HCT116 (cell line): ENCODE results near the gene DCLK3. TPM values are rescaled to one million over a fixed set of nuclear protein-coding genes. Genes with fewer than 3 reads are reported as not detected.

Source experiments
- ATAC-seq: fragments of 200-7000 bp; cut with Tn5 transposase; 2 replicates; pipeline ENCODE4 v1.9.1; 2020; ENCODE audit warnings: mild to moderate bottlenecking, moderate library complexity
- BruUV-seq: library from RNA; stranded (reverse); fragments of 400-500 nt; replicated peaks from 2 replicates; lab custom pipeline; 2021; lab: Mats Ljungman, UMichigan
- CTCF ChIA-PET: fragments of 300-600 bp; sonication (Branson Sonifier 250); formaldehyde crosslinking; loops from one replicate; lab custom pipeline; 2021; ENCODE audit warnings: antibody characterized with exemption; lab: Charles Lee
- POLR2A ChIA-PET: fragments of 300-600, 350-600 bp; sonication (Branson Sonifier 250); formaldehyde crosslinking; loops from one replicate; lab custom pipeline; 2021; ENCODE audit warnings: antibody characterized with exemption; lab: Charles Lee
- RAD21 ChIA-PET, 2 experiments: fragments of 300-600 bp; sonication (Branson Sonifier 250); formaldehyde crosslinking; loops; one replicate each; lab custom pipeline; 2023; ENCODE audit warnings: low total read pairs in 2 of 2; ENCODE audit not compliant: uncharacterized antibody in 2 of 2, unreplicated experiment in 2 of 2, low non-redundant PET in 1 of 2; lab: Charles Lee
- DNase-seq: peaks from one replicate; pipeline ENCODE4 v3.0.0-alpha.2; 2010; ENCODE audit warnings: low read depth, low spot score
- H2AFZ ChIP-seq: fragments of 200-600 bp; shearing (Covaris generic), sonication (generic); 2 replicates; pipeline ENCODE4 v1.6.1; 2017; ENCODE audit warnings: low read depth, mixed run types, mixed read lengths, antibody characterized with exemption, low read length; ENCODE audit not compliant: poor library complexity, severe bottlenecking
- H3K27ac ChIP-seq: 2 replicates; pipeline ENCODE4 v1.5.1; 2012; ENCODE audit warnings: low read depth, low read length
- H3K27me3 ChIP-seq: fragments of 200-600 bp; sonication (generic); 2 replicates; pipeline ENCODE4 v1.6.1; 2016; ENCODE audit warnings: mixed run types, low read length, mixed read lengths; ENCODE audit not compliant: insufficient read depth
- H3K36me3 ChIP-seq, 2 experiments: fragments of 200-500 bp in 1 of 2; fragments of 200-600 bp in 1 of 2; sonication (Bioruptor generic) in 1 of 2; sonication (generic) in 1 of 2; 2 replicates each; pipeline versions ENCODE4 v1.5.1 to v1.6.1; 2014 to 2016; ENCODE audit warnings: low read length in 2 of 2, inconsistent platforms in 1 of 2, mixed read lengths in 1 of 2, mixed run types in 1 of 2; ENCODE audit not compliant: insufficient read depth in 2 of 2, control insufficient read depth in 1 of 2
- H3K4me1 ChIP-seq, 2 experiments: fragments of 200-600 bp in 1 of 2; sonication (generic) in 1 of 2; 2 replicates each; pipeline versions ENCODE4 v1.5.1 to v1.6.1; 2012 to 2017; ENCODE audit warnings: low read length in 2 of 2, inconsistent platforms in 1 of 2, mild to moderate bottlenecking in 1 of 2, mixed read lengths in 1 of 2, mixed run types in 1 of 2, moderate library complexity in 1 of 2; ENCODE audit not compliant: insufficient read depth in 2 of 2, control insufficient read depth in 1 of 2
- H3K4me2 ChIP-seq: fragments of 200-600 bp; sonication (generic); 2 replicates; pipeline ENCODE4 v1.6.1; 2017; ENCODE audit warnings: mixed run types, low read length, mixed read lengths
- H3K4me3 ChIP-seq, 2 experiments: fragments of 200-600 bp in 1 of 2; sonication (generic) in 1 of 2; replicated peaks in 1 of 2; 2 replicates each; pipeline ENCODE4 v1.5.1; 2011 to 2016; ENCODE audit warnings: low read length in 2 of 2, control low read depth in 1 of 2, low read depth in 1 of 2, mild to moderate bottlenecking in 1 of 2, mixed read lengths in 1 of 2, mixed run types in 1 of 2
- H3K79me2 ChIP-seq: fragments of 200-600 bp; sonication (generic); 2 replicates; pipeline ENCODE4 v1.6.1; 2017; ENCODE audit warnings: mild to moderate bottlenecking, mixed run types, low read length, moderate library complexity, mixed read lengths; ENCODE audit not compliant: insufficient read depth
- H3K9ac ChIP-seq: fragments of 200-600 bp; sonication (generic); 2 replicates; pipeline ENCODE4 v1.6.1; 2016; ENCODE audit warnings: low read length, mixed read lengths
- H3K9me2 ChIP-seq: fragments of 200-600 bp; sonication (generic), shearing (Covaris generic); 2 replicates; pipeline ENCODE4 v1.6.1; 2017; ENCODE audit warnings: mixed run types, mild to moderate bottlenecking, moderate library complexity; ENCODE audit not compliant: insufficient read depth
- H3K9me3 ChIP-seq, 2 experiments: fragments of 200-500 bp in 1 of 2; fragments of 200-600 bp in 1 of 2; sonication (Bioruptor generic) in 1 of 2; sonication (generic) in 1 of 2; 2 replicates each; pipeline ENCODE4 v1.6.1; 2014 to 2017; ENCODE audit warnings: low read length in 2 of 2, mixed read lengths in 2 of 2, inconsistent platforms in 1 of 2, low read depth in 1 of 2, mild to moderate bottlenecking in 1 of 2, mixed run types in 1 of 2, moderate library complexity in 1 of 2; ENCODE audit not compliant: control insufficient read depth in 1 of 2, insufficient read depth in 1 of 2
- H4K20me1 ChIP-seq: fragments of 200-600 bp; sonication (generic), shearing (Covaris generic); 2 replicates; pipeline ENCODE4 v1.6.1; 2017; ENCODE audit warnings: mixed run types, mild to moderate bottlenecking, moderate library complexity; ENCODE audit not compliant: insufficient read depth
- CBX3 ChIP-seq: IDR thresholded peaks from 2 replicates; pipeline ENCODE4 v1.6.1; 2012; ENCODE audit warnings: low read depth
- EGR1 ChIP-seq: IDR thresholded peaks from 2 replicates; pipeline ENCODE4 v1.6.1; 2012; ENCODE audit warnings: low read depth
- ELF1 ChIP-seq: IDR thresholded peaks from 2 replicates; pipeline ENCODE4 v1.6.1; 2012; ENCODE audit warnings: low read depth, borderline replicate concordance
- FOSL1 ChIP-seq: IDR thresholded peaks from 2 replicates; pipeline ENCODE4 v1.6.1; 2012; ENCODE audit warnings: low read depth
- MAX ChIP-seq: IDR thresholded peaks from 2 replicates; pipeline ENCODE4 v1.6.1; 2012
- POLR2A ChIP-seq: IDR thresholded peaks from 2 replicates; pipeline ENCODE4 v1.7.0; 2011; ENCODE audit warnings: borderline replicate concordance; ENCODE audit not compliant: insufficient read depth, insufficient read length; ENCODE audit errors: extremely low read depth
- RAD21 ChIP-seq: IDR thresholded peaks from 2 replicates; pipeline ENCODE4 v1.6.1; 2012; ENCODE audit warnings: low read depth, mild to moderate bottlenecking
- REST ChIP-seq: IDR thresholded peaks from 2 replicates; pipeline ENCODE4 v1.6.1; 2012; ENCODE audit warnings: low read depth
- SRF ChIP-seq: IDR thresholded peaks from 2 replicates; pipeline ENCODE4 v1.6.1; 2012; ENCODE audit warnings: low read depth
- TCF7L2 ChIP-seq: IDR thresholded peaks from 2 replicates; pipeline ENCODE4 v1.7.0; 2011; ENCODE audit warnings: borderline replicate concordance, inconsistent platforms; ENCODE audit not compliant: insufficient read depth, insufficient read length; ENCODE audit errors: extremely low read depth
- YY1 ChIP-seq: IDR thresholded peaks from 2 replicates; pipeline ENCODE4 v1.6.1; 2011; ENCODE audit warnings: low read length, low read depth, moderate library complexity, mild to moderate bottlenecking; ENCODE audit not compliant: insufficient replicate concordance; ENCODE audit errors: extremely low read depth
- ZNF274 ChIP-seq: fragments of 200-500 bp; sonication (Bioruptor generic); IDR thresholded peaks from 2 replicates; pipeline ENCODE4 v1.6.1; 2014; ENCODE audit warnings: mild to moderate bottlenecking, low read depth, low read length, inconsistent platforms
- intact Hi-C: fragments of 100-400 bp; cut with micrococcal nuclease; formaldehyde crosslinking; loops from 2 replicates; pipeline ENCODE4 v1.10.0; 2022
- total RNA-seq: library from RNA; stranded (reverse); gene quantifications from one replicate; pipeline ENCODE4 v1.2.1, GENCODE V29; 2021; ENCODE audit not compliant: unreplicated experiment

DCLK3 gene
- total RNA-seq, 1 experiment from 2014 or later: not detected

GRCh38 chr3:36796161-36796560 is 31.8 kb upstream of the DCLK3 start:
- Histone ChIP-seq H3K4me2 (no peak overlapping the region), H3K4me3 (no peak overlapping the region), H3K27me3 (peaks cover 9% of the 10 kb centered on the region), H3K36me3 (no peaks in the 10 kb centered on the region), H3K9ac (no peak overlapping the region), H4K20me1 (no peaks in the 10 kb centered on the region), H3K9me2 (no peaks in the 10 kb centered on the region), H2AFZ (no peak overlapping the region), H3K27ac (no peak overlapping the region), H3K79me2 (no peaks in the 10 kb centered on the region), H3K9me3 (no peaks in the 10 kb centered on the region), H3K4me1 (no peaks in the 10 kb centered on the region)
- ATAC-seq (no peak), DNase-seq (no peak)
- no peak for TF ChIP-seq MAX
- no peak for TF ChIP-seq YY1
- RAD21 ChIA-PET: no interaction called here
- BruUV-seq: no TSS peak
- POLR2A ChIA-PET: no interaction called here
- CTCF ChIA-PET: no interaction called here
- intact Hi-C loops: no loop called here

- no peak for DNase-seq
- Histone ChIP-seq H3K27ac (no peak overlapping the region), H3K9ac (no peak overlapping the region), H3K79me2 (no peaks in the 10 kb centered on the region), H3K4me2 (no peak overlapping the region), H3K9me3 (no peaks in the 10 kb centered on the region), H3K4me3 (no peak overlapping the region), H3K36me3 (no peaks in the 10 kb centered on the region), H2AFZ (no peak overlapping the region), H3K4me1 (no peaks in the 10 kb centered on the region), H3K9me2 (no peaks in the 10 kb centered on the region), H3K27me3 (peaks cover 15% of the 10 kb centered on the region), H4K20me1 (no peaks in the 10 kb centered on the region)
- ChIA-PET POLR2A (no interaction called here), RAD21 (no interaction called here), CTCF (no interaction called here)
- no TSS peak for BruUV-seq
- intact Hi-C loops: no loop called here
- ATAC-seq: no peak
- no peak for TF ChIP-seq CBX3
- TF ChIP-seq POLR2A: no peak
- no peak for TF ChIP-seq FOSL1
- TF ChIP-seq TCF7L2: no peak
- no peak for TF ChIP-seq SRF
- no peak for TF ChIP-seq EGR1
- no peak for TF ChIP-seq ELF1
- no peak for TF ChIP-seq ZNF274
- no peak for TF ChIP-seq REST
- TF ChIP-seq RAD21: no peak
These were observed 31.3 kb upstream of the DCLK3 start for GRCh38 chr3:36795622-36796021.
